Bone marrow (tissue), 2 donors: Measurements from ENCODE around the gene RECQL5.
"Not testable (repeated sequence)": the region's sequence is repeated elsewhere in the genome, so short reads cannot be mapped to it uniquely, and the experiment has no call there.

Source experiments
- DNase-seq, 2 donors: peaks; one replicate each; lab custom pipeline; 2025; lab: John Stamatoyannopoulos, UW

RECQL5 gene

GRCh38 chr17:75616521-75617122 is 50.3 kb downstream of the RECQL5 start:
- no peak for DNase-seq

- DNase-seq, result no peak
Measured at GRCh38 chr17:75615301-75615700, 51.7 kb downstream of the RECQL5 start.

GRCh38 chr17:75614556-75615270 is 52.2 kb downstream of the RECQL5 start:
- no peak for DNase-seq

GRCh38 chr17:75614006-75614405 is 52.9 kb downstream of the RECQL5 start:
- no peak for DNase-seq

- DNase-seq, result no peak
Measured at GRCh38 chr17:75612906-75613626, 53.9 kb downstream of the RECQL5 start.

GRCh38 chr17:75611851-75612429 is 55.0 kb downstream of the RECQL5 start:
- DNase-seq, result no peak

GRCh38 chr17:75610103-75610984 is 56.6 kb downstream of the RECQL5 start:
- no peak for DNase-seq

- no peak for DNase-seq
Measured at GRCh38 chr17:75607086-75607485, 59.9 kb downstream of the RECQL5 start.

GRCh38 chr17:75605790-75606189 is 61.2 kb downstream of the RECQL5 start:
- DNase-seq, result no peak

- DNase-seq, result no peak
Measured at GRCh38 chr17:75604034-75604695, 62.8 kb downstream of the RECQL5 start.

- no peak for DNase-seq
Measured at GRCh38 chr17:75603123-75603522, 63.8 kb downstream of the RECQL5 start.

GRCh38 chr17:75602644-75603043 is 64.3 kb downstream of the RECQL5 start:
- DNase-seq, result no peak

- no peak for DNase-seq
Measured at GRCh38 chr17:75601057-75601987, 65.6 kb downstream of the RECQL5 start.

GRCh38 chr17:75596320-75597087 is 70.5 kb downstream of the RECQL5 start:
- no peak for DNase-seq

GRCh38 chr17:75595920-75596313 is 71.0 kb downstream of the RECQL5 start:
- no peak for DNase-seq

GRCh38 chr17:75595284-75595919 is 71.6 kb downstream of the RECQL5 start:
- no peak for DNase-seq

- DNase-seq, result no peak
Measured at GRCh38 chr17:75594499-75595283, 72.3 kb downstream of the RECQL5 start.

GRCh38 chr17:75593430-75593829 is 73.5 kb downstream of the RECQL5 start:
- DNase-seq, result not testable (repeated sequence)
